PC-3 (cell line): ENCODE results near the gene SLC26A11. TPM values are rescaled to one million over a fixed set of nuclear protein-coding genes. Genes with fewer than 3 reads are reported as not detected.

ENCODE experiments used
- ATAC-seq: fragments of 200-7000 bp; cut with Tn5 transposase; 2 replicates; pipeline ENCODE4 v1.9.1; 2020; ENCODE audit warnings: mild to moderate bottlenecking, moderate library complexity
- BruUV-seq: library from RNA; stranded (reverse); fragments of 400-500 nt; replicated peaks from 2 replicates; lab custom pipeline; 2021; lab: Mats Ljungman, UMichigan
- CTCF ChIA-PET: fragments of 300-600 bp; sonication (Branson Sonifier 250); formaldehyde crosslinking; loops from one replicate; lab custom pipeline; 2022; ENCODE audit warnings: antibody characterized with exemption; lab: Charles Lee
- POLR2A ChIA-PET: fragments of 300-600 bp; sonication (Branson Sonifier 250); formaldehyde crosslinking; loops from one replicate; lab custom pipeline; 2022; ENCODE audit warnings: antibody characterized with exemption; ENCODE audit not compliant: unreplicated experiment; lab: Charles Lee
- DNase-seq: peaks from one replicate; pipeline ENCODE4 v3.0.0-alpha.2; 2015
- H2AFZ ChIP-seq: fragments of 300-600 bp; sonication (generic); 2 replicates; pipeline ENCODE4 v1.6.0; 2016; ENCODE audit warnings: antibody characterized with exemption, low read length
- H3F3A ChIP-seq: fragments of 300-600 bp; sonication (generic); one replicate; pipeline ENCODE4 v1.6.0; 2017; ENCODE audit warnings: antibody characterized with exemption, low read length, control low read depth, mild to moderate bottlenecking; ENCODE audit not compliant: unreplicated experiment
- H3K27ac ChIP-seq: fragments of 300-600 bp; sonication (generic); 2 replicates; pipeline ENCODE4 v1.5.1; 2016; ENCODE audit warnings: mild to moderate bottlenecking, low read length
- H3K27me3 ChIP-seq: fragments of 300-600 bp; sonication (generic); 2 replicates; pipeline ENCODE4 v1.6.1; 2016; ENCODE audit warnings: low read length, mixed read lengths
- H3K36me3 ChIP-seq: fragments of 300-600 bp; sonication (generic); 2 replicates; pipeline ENCODE4 v1.6.1; 2016; ENCODE audit warnings: low read depth, mixed run types, low read length, mixed read lengths
- H3K4me1 ChIP-seq: fragments of 300-600 bp; sonication (generic); 2 replicates; pipeline ENCODE4 v1.5.1; 2016; ENCODE audit warnings: low read length; ENCODE audit not compliant: insufficient read depth
- H3K4me2 ChIP-seq: fragments of 300-600 bp; sonication (generic); 2 replicates; pipeline ENCODE4 v1.6.0; 2016; ENCODE audit warnings: low read length
- H3K4me3 ChIP-seq: fragments of 300-600 bp; sonication (generic); 2 replicates; pipeline ENCODE4 v1.5.1; 2016; ENCODE audit warnings: mild to moderate bottlenecking, low read length, mixed read lengths
- H3K79me2 ChIP-seq: fragments of 300-600 bp; sonication (generic); 2 replicates; pipeline ENCODE4 v1.6.1; 2017; ENCODE audit warnings: low read length, mixed read lengths
- H3K9ac ChIP-seq: fragments of 300-600 bp; sonication (generic); 2 replicates; pipeline ENCODE4 v1.6.0; 2016; ENCODE audit warnings: mild to moderate bottlenecking, low read length
- H3K9me2 ChIP-seq: fragments of 300-600 bp; sonication (generic); replicated peaks from 2 replicates; pipeline ENCODE4 v1.6.1; 2016; ENCODE audit warnings: mixed run types, low read length, mixed read lengths
- H3K9me3 ChIP-seq: fragments of 300-600 bp; sonication (generic); 2 replicates; pipeline ENCODE4 v1.6.1; 2016; ENCODE audit warnings: low read length, mixed read lengths
- H4K20me1 ChIP-seq: fragments of 300-600 bp; sonication (generic); 2 replicates; pipeline ENCODE4 v1.6.1; 2016; ENCODE audit warnings: low read length, mixed read lengths
- CTCF ChIP-seq: fragments of 300-600 bp; sonication (generic); conservative IDR thresholded peaks from 2 replicates; pipeline ENCODE4 v1.5.1; 2017; ENCODE audit warnings: antibody characterized with exemption, low read depth, mild to moderate bottlenecking, low read length
- EZH2 ChIP-seq: fragments of 300-600 bp; sonication (generic); IDR thresholded peaks from one replicate; pipeline ENCODE4 v1.6.1; 2017; ENCODE audit warnings: antibody characterized with exemption, mild to moderate bottlenecking, low read length; ENCODE audit not compliant: unreplicated experiment
- EZH2phosphoT487 ChIP-seq: fragments of 300-600 bp; sonication (generic); IDR thresholded peaks from 2 replicates; pipeline ENCODE4 v1.6.1; 2018; ENCODE audit warnings: mild to moderate bottlenecking, antibody characterized with exemption, low read length, borderline replicate concordance
- intact Hi-C: fragments of 100-400 bp; cut with micrococcal nuclease; formaldehyde crosslinking; loops from 2 replicates; pipeline ENCODE4 v1.9.0; 2023
- total RNA-seq: library from RNA; depleted of rRNA; stranded (reverse); fragments of >200 nt; gene quantifications from 2 replicates; pipeline ENCODE4 v1.2.3, GENCODE V29; 2014

SLC26A11 gene
- total RNA-seq, 1 experiment from 2014 or later: 18.4 TPM

- POLR2A ChIA-PET: no interaction called here
- CTCF ChIA-PET: no interaction called here
- H3K9ac ChIP-seq: no peak overlapping the region
Observed at GRCh38 chr17:80264205-80265075, 44.2 kb downstream of the SLC26A11 start.

GRCh38 chr17:80265205-80266068 lies 45.2 kb downstream of the SLC26A11 start:
- Histone ChIP-seq H3K9me3 (no peaks in the 10 kb centered on the region), H3K27me3 (no peaks in the 10 kb centered on the region), H3K4me1 (peaks cover 15% of the 10 kb centered on the region; the same call in 1 of the 2 replicates), H2AFZ (no peak overlapping the region), H3F3A (peaks cover 4% of the 10 kb centered on the region), H3K4me2 (no peak overlapping the region), H3K79me2 (peaks cover 26% of the 10 kb centered on the region), H3K27ac (no peak overlapping the region), H3K9me2 (no peaks in the 10 kb centered on the region), H3K36me3 (peaks cover 22% of the 10 kb centered on the region), H3K9ac (no peak overlapping the region), H4K20me1 (no peaks in the 10 kb centered on the region), H3K4me3 (no peak overlapping the region)
- BruUV-seq: no TSS peak
- ChIA-PET CTCF (no interaction called here), POLR2A (no interaction called here)
- intact Hi-C loops: no loop called here
- ATAC-seq (no peak), DNase-seq (no peak)
- no peak for TF ChIP-seq CTCF
- TF ChIP-seq EZH2phosphoT487: no peak
- no peak for TF ChIP-seq EZH2

More at GRCh38 chr17:80264205-80265075, 44.2 kb downstream of the SLC26A11 start:
- H3K27ac ChIP-seq: no peak overlapping the region
- no peak overlapping the region for H3K4me2 ChIP-seq
- no TSS peak for BruUV-seq
- TF ChIP-seq EZH2phosphoT487 (no peak), CTCF (no peak), EZH2 (no peak)
- H3K79me2 ChIP-seq: peaks cover 26% of the 10 kb centered on the region
- peaks cover 18% of the 10 kb centered on the region for H3K36me3 ChIP-seq
- intact Hi-C loops: no loop called here
- H4K20me1 ChIP-seq: no peaks in the 10 kb centered on the region
- no peak overlapping the region for H2AFZ ChIP-seq
- no peaks in the 10 kb centered on the region for H3K9me2 ChIP-seq
- ATAC-seq: no peak
- no peaks in the 10 kb centered on the region for H3K9me3 ChIP-seq
- H3K4me1 ChIP-seq: peaks cover 21% of the 10 kb centered on the region
- DNase-seq: no peak
- H3F3A ChIP-seq: peaks cover 4% of the 10 kb centered on the region
- no peaks in the 10 kb centered on the region for H3K27me3 ChIP-seq
- H3K4me3 ChIP-seq: no peak overlapping the region
